GM06990 (cell line): Measurements from ENCODE around the gene GGPS1.

Experiments used
- DNase-seq: peaks from one replicate; pipeline ENCODE4 v3.0.0-alpha.2; 2011; ENCODE audit not compliant: insufficient read length; ENCODE audit errors: extremely low read depth
- H3K27me3 ChIP-seq: replicated peaks from 2 replicates; pipeline ENCODE4 v1.6.0; 2011; ENCODE audit warnings: low read length; ENCODE audit not compliant: control insufficient read depth, insufficient read depth
- H3K36me3 ChIP-seq: 2 replicates; pipeline ENCODE4 v1.5.1; 2011; ENCODE audit warnings: low read length; ENCODE audit not compliant: control insufficient read depth, insufficient read depth
- H3K4me3 ChIP-seq: replicated peaks from 2 replicates; pipeline ENCODE4 v1.5.1; 2011; ENCODE audit warnings: low read depth, mild to moderate bottlenecking, control low read depth, low read length
- TF ChIP-seq, protein P1 (sequence below): IDR thresholded peaks from 2 replicates; pipeline ENCODE4 v1.5.1; 2011; ENCODE audit warnings: low read length, control low read depth, mild to moderate bottlenecking, inconsistent platforms; ENCODE audit not compliant: insufficient read depth, poor library complexity, severe bottlenecking

The GGPS1 gene

DNA sequence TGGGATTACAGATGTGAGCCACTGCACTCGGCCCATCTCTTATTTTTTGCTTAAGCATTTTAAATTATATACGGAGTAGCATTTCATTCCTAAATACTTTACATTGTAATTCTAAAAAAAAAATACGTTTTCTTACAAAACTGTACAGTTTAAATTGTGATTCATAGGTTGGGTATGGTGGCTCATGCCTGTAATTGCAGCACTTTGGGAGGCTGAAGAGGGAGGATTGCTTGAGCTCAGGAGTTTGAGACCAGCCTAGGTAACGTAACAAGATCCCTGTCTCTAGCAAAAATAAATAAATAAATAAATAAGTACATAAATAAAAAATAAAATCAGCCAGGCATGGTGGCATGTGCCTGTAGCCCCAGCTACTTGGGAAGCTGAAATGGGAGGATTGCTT lies 63.5 kb downstream of the GGPS1 start:
- no peaks in the 10 kb centered on the region for H3K27me3 ChIP-seq
- H3K36me3 ChIP-seq: no peaks in the 10 kb centered on the region
- TF ChIP-seq, protein P1, sequence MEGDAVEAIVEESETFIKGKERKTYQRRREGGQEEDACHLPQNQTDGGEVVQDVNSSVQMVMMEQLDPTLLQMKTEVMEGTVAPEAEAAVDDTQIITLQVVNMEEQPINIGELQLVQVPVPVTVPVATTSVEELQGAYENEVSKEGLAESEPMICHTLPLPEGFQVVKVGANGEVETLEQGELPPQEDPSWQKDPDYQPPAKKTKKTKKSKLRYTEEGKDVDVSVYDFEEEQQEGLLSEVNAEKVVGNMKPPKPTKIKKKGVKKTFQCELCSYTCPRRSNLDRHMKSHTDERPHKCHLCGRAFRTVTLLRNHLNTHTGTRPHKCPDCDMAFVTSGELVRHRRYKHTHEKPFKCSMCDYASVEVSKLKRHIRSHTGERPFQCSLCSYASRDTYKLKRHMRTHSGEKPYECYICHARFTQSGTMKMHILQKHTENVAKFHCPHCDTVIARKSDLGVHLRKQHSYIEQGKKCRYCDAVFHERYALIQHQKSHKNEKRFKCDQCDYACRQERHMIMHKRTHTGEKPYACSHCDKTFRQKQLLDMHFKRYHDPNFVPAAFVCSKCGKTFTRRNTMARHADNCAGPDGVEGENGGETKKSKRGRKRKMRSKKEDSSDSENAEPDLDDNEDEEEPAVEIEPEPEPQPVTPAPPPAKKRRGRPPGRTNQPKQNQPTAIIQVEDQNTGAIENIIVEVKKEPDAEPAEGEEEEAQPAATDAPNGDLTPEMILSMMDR: no peak
- DNase-seq: no peak
- H3K4me3 ChIP-seq: no peak overlapping the region
